HepG2 (cell line): ENCODE measurements around the gene RASGRF1. TPM values are rescaled to one million over a fixed set of nuclear protein-coding genes. Genes with fewer than 3 reads are reported as not detected.

Experiments
- AHDC1 ChIP-seq: sonication (generic); formaldehyde crosslinking; IDR thresholded peaks from 2 replicates; pipeline ENCODE4 v1.5.1; 2020; ENCODE audit warnings: mild to moderate bottlenecking, missing genetic modification reagents, borderline replicate concordance
- CREM ChIP-seq, 2 experiments: sonication (generic) in 1 of 2; formaldehyde crosslinking in 1 of 2; IDR thresholded peaks; 2 replicates each; pipeline versions ENCODE4 v1.4.0 to v1.6.1; 2016 to 2020; ENCODE audit warnings: antibody characterized with exemption in 1 of 2, mild to moderate bottlenecking in 1 of 2, missing genetic modification reagents in 1 of 2
- KDM1A ChIP-seq: IDR thresholded peaks from 2 replicates; pipeline ENCODE4 v1.6.1; 2016; ENCODE audit warnings: missing compliant biosample characterization
- MIXL1 ChIP-seq: IDR thresholded peaks from 2 replicates; pipeline ENCODE4 v1.6.1; 2016
- NRL ChIP-seq: sonication (generic); formaldehyde crosslinking; IDR thresholded peaks from 2 replicates; pipeline ENCODE4 v1.5.0; 2020; ENCODE audit warnings: missing genetic modification reagents, mild to moderate bottlenecking, moderate library complexity, borderline replicate concordance
- RERE ChIP-seq: IDR thresholded peaks from 2 replicates; pipeline ENCODE4 v1.6.1; 2016; ENCODE audit warnings: low read depth, missing genetic modification reagents, missing compliant biosample characterization
- RXRB ChIP-seq: IDR thresholded peaks from 2 replicates; pipeline ENCODE4 v1.6.1; 2016; ENCODE audit warnings: borderline replicate concordance, missing genetic modification reagents, missing compliant biosample characterization
- SALL2 ChIP-seq: sonication (generic); formaldehyde crosslinking; IDR thresholded peaks from 2 replicates; pipeline ENCODE4 v1.8.1; 2023; ENCODE audit warnings: mild to moderate bottlenecking, missing genetic modification reagents, inconsistent platforms
- SMAD3 ChIP-seq: sonication (generic); formaldehyde crosslinking; IDR thresholded peaks from 2 replicates; pipeline ENCODE4 v1.4.0; 2020; ENCODE audit warnings: missing genetic modification reagents
- SP5 ChIP-seq: IDR thresholded peaks from 2 replicates; pipeline ENCODE4 v1.6.1; 2016; ENCODE audit warnings: low read depth, borderline replicate concordance
- ZBTB7A ChIP-seq: sonication (generic); formaldehyde crosslinking; IDR thresholded peaks from 2 replicates; pipeline ENCODE4 v1.8.0; 2022; ENCODE audit warnings: mild to moderate bottlenecking, missing genetic modification reagents
- ZNF558 ChIP-seq: sonication (generic); formaldehyde crosslinking; IDR thresholded peaks from 2 replicates; pipeline ENCODE4 v1.9.0; 2022; ENCODE audit warnings: mild to moderate bottlenecking, missing genetic modification reagents, borderline replicate concordance
- ZNF746 ChIP-seq: sonication (generic); formaldehyde crosslinking; IDR thresholded peaks from 2 replicates; pipeline ENCODE4 v1.8.0; 2022; ENCODE audit warnings: mild to moderate bottlenecking, missing genetic modification reagents
- ZNF788 ChIP-seq: sonication (generic); formaldehyde crosslinking; IDR thresholded peaks from 2 replicates; pipeline ENCODE4 v1.5.0; 2020; ENCODE audit warnings: mild to moderate bottlenecking, missing genetic modification reagents, borderline replicate concordance
- polyA plus RNA-seq, 8 experiments: library from polyadenylated mRNA; depleted of rRNA in 3 of 8; stranded (reverse) in 7 of 8; unstranded in 1 of 8; fragments of >200 nt; fragmentation: Illumina TruSeq in 4 of 8; extraction: Trizol in 4 of 8; gene quantifications; 2 replicates each; pipeline versions ENCODE4 v1.2.1 to v1.2.3, GENCODE V29; 2011 to 2016; ENCODE audit warnings: low read depth in 4 of 8, missing spikeins in 1 of 8, mixed read lengths in 1 of 8; ENCODE audit not compliant: insufficient read depth in 1 of 8
- total RNA-seq, 5 experiments: library from RNA; depleted of rRNA; stranded (reverse); fragments of >200 nt; fragmentation: Illumina TruSeq; extraction: Trizol; gene quantifications; 2 replicates each; pipeline ENCODE4 v1.2.3, GENCODE V29; 2016; ENCODE audit warnings: low read depth in 1 of 5
- TF ChIP-seq, protein P1 (sequence below): sonication (generic); formaldehyde crosslinking; IDR thresholded peaks from 2 replicates; pipeline ENCODE4 v1.5.0; 2020; ENCODE audit warnings: mild to moderate bottlenecking, missing genetic modification reagents

The RASGRF1 gene
- total and polyA plus RNA-seq, 2 of the 13 experiments (the other 11 are each of a cell fraction or from before 2014, with no cell fraction given) = 0.55 to 3.0 TPM

DNA sequence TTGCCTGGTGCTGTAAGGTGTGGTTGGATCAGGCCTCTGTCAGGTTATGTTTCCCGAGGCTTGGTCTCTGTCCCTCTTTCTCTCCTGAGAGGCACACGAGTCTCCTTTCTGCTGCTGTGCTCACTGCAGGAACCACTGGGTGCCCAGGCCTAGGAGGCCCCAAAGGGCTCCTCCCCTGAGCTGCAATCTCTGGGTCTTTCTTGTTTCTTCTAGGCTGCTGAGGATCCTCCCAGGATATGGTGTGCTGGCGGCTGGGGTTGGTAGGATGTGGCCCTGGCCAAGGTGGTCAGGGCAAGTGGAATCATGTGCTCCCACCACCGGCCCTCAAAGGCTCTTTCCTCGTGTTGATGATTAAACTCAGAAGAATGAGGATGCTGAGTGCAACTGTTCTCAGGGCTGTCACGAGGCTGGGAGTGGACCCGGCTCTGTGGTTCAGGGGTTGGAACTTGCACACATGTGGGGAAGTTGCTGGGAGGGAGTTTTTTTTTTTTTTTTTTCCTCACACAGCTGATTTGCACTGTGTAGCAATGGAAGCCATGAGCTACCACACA is 102.1 kb downstream of the RASGRF1 start (continued):
- TF ChIP-seq AHDC1 (CRISPR knock-in tag) (peak; percentile 66; the same call in 1 of the 2 replicates), SP5 (peak; percentile 29; the same call in 1 of the 2 replicates), SMAD3 (CRISPR knock-in tag) (0 out of 2 replicates have a peak, but pooled peaks have one; percentile 45), SALL2 (CRISPR knock-in tag) (no peak), ZBTB7A (CRISPR knock-in tag) (peak; percentile 12; the same call in 1 of the 2 replicates), ZNF558 (peak; percentile 68; the same call in 1 of the 2 replicates), KDM1A (CRISPR knock-in tag) (no peak), MIXL1 (peak; percentile 94), RXRB (CRISPR knock-in tag) (peak; percentile 85), CREM (IDR thresholded peaks at IDR 0.05) (no peak), CREM (CRISPR knock-in tag; IDR thresholded peaks at IDR 0.05) (no peak), ZNF788 (CRISPR knock-in tag) (0 out of 2 replicates have a peak, but pooled peaks have one; percentile 49), RERE (no peak), ZNF746 (CRISPR knock-in tag) (0 out of 2 replicates have a peak, but pooled peaks have one; percentile 15), NRL (peak; percentile 42; the same call in 1 of the 2 replicates)
- TF ChIP-seq, protein P1, sequence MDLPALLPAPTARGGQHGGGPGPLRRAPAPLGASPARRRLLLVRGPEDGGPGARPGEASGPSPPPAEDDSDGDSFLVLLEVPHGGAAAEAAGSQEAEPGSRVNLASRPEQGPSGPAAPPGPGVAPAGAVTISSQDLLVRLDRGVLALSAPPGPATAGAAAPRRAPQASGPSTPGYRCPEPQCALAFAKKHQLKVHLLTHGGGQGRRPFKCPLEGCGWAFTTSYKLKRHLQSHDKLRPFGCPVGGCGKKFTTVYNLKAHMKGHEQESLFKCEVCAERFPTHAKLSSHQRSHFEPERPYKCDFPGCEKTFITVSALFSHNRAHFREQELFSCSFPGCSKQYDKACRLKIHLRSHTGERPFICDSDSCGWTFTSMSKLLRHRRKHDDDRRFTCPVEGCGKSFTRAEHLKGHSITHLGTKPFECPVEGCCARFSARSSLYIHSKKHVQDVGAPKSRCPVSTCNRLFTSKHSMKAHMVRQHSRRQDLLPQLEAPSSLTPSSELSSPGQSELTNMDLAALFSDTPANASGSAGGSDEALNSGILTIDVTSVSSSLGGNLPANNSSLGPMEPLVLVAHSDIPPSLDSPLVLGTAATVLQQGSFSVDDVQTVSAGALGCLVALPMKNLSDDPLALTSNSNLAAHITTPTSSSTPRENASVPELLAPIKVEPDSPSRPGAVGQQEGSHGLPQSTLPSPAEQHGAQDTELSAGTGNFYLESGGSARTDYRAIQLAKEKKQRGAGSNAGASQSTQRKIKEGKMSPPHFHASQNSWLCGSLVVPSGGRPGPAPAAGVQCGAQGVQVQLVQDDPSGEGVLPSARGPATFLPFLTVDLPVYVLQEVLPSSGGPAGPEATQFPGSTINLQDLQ (CRISPR knock-in tag) = no peak
